GM21529 (cell line): Measurements from ENCODE around the gene CYP4A11.
"Not testable (repeated sequence)": the region's sequence is repeated elsewhere in the genome, so short reads cannot be mapped to it uniquely, and the experiment has no call there.

Experiments
- ATAC-seq: cut with Tn5 transposase; IDR thresholded peaks from one replicate; pipeline ENCODE4 v1.9.1; 2021; ENCODE audit not compliant: unreplicated experiment

The CYP4A11 gene, protein sequence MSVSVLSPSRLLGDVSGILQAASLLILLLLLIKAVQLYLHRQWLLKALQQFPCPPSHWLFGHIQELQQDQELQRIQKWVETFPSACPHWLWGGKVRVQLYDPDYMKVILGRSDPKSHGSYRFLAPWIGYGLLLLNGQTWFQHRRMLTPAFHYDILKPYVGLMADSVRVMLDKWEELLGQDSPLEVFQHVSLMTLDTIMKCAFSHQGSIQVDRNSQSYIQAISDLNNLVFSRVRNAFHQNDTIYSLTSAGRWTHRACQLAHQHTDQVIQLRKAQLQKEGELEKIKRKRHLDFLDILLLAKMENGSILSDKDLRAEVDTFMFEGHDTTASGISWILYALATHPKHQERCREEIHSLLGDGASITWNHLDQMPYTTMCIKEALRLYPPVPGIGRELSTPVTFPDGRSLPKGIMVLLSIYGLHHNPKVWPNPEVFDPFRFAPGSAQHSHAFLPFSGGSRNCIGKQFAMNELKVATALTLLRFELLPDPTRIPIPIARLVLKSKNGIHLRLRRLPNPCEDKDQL

DNA sequence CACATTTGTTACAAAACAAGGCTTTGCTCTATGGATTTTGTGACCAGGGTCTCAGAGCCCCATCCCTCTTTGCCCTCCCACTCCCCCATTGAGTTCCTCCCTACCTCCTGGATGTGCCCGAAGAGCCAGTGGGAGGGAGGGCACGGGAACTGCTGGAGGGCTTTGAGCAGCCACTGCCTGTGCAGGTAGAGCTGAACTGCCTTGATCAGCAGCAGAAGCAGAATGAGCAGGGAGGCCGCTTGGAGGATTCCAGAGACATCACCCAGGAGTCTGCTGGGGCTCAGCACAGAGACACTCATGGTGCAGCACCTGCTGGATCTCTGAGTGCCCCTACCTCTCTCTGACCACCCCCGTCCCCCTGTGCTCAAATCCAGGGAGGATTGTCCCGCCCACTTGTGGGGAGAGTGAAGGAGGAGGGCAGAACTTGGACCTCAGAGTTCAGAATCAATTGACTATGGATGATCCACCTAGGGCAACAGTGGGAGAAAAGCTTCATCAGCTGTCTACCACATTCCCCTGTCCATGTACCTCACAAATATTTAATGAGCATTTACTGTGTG is at the start of gene CYP4A11:
Gene CYP4A11 (minus strand): TSS at position 342 of the 560 bp plus-strand sequence. CDS start 43 bp downstream, at position 299.
- ATAC-seq = no peak

DNA sequence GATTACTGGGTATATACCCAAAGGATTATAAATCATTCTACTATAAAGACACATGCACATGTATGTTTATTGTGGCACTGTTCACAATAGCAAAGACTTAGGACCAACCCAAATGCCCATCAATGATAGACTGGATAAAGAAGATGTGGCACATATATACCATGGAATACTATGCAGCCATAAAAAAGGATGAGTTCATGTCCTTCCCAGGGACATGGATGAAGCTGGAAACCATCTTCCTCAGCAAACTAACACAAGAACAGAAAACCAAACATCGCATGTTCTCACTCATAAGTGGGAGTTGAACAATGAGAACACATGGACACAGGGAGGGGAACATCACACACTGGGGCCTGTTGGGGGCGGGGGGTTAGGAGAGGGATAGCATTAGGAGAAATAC is 49.3 kb upstream of the CYP4A11 start:
- not testable (repeated sequence) for ATAC-seq

DNA sequence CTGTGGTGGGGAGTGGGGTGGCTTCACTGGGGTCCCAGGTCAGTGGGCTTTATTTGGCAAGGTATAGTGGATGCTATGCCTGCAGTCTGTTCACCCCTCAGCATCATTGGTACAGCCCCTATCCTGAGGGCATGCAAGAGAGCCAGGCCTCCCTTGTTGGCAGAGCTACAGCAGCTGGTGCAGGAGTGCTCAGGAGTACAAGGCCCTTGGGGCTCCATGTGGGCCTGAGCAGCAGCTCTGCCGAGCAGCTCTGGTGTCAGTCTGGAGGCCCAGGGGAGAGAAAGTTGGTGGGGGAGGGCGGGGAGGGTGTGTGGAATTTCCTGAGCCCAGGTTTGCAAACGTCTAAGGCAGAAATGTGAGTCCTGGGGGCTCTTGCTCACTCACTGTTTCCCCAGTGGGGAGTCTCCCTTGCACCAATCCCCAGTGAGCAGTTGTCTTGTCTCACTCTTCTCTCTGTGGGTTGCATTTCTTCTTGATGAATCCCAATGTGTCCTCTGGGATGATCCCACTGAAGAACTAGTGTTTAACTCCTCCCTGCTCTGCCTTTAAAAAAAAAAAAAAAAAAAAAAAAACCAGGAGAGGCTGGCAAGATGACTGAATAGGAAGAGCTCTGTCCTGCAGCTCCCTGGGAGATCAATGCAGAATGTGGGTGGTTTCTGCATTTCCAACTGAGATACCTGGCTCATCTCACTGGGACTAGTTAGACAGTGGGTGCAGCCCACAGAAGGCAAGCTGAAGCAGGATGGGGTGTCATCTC is 42.7 kb upstream of the CYP4A11 start:
- ATAC-seq = no peak

DNA sequence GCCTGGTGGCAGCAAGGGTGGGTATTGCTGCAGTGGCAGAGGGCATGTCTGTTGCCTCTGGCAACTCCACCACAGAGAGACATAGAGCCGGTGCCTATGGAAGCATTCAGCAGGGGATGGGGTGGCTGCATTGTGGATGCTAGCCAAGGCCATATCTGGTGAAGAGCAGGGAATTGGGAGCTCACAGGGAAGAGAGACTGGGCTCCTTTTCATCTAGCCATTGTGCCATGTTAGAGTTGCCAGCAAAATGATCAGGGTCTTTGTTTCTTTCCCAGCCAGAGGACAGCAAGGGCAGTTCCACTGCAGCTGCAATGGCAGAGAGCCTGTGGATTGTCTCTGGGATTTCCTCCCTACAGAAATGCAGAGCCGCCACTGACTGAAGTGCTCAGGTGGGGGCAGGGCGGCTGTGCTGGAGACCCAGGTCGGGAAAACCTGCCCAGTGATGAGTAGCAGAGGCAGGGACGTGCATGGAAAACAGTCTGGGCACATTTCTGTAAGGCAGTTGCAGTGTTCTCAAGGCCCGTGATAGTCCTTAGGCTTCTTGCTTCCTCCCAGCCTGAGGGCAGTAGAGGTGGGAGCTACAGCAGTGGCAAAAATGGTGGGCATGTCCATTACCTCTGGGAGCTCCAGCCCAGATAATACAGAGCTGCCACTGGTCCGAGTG is 42.0 kb upstream of the CYP4A11 start:
- no peak for ATAC-seq

DNA sequence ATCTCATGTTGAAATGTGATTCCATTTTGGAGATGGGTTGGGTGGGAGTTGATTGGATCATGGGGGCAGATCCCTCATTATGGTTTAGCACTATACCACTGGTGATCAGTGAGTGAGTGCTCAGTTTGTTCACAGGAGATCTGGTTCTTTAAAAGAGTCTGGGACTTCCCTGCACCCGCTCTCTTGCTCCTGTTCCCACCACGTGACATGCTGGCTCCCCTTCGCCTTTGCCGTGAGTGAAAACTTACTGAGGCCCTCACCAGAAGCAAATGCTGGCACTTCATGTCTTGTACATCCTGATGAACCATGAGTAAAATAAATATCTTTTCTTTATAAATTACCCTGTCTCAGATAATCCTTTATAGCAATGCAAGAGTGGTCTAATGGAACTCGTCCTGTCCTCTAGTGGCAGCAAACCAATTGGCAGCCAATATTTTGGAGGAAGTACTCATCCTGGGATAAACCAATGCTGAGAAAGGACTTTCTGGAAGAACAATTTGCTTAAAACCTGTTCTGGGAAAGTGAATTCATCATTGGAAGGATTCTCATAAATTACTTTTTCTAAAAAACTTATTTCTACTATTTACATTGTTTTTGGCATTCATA is 27.8 kb upstream of the CYP4A11 start:
- ATAC-seq = no peak

DNA sequence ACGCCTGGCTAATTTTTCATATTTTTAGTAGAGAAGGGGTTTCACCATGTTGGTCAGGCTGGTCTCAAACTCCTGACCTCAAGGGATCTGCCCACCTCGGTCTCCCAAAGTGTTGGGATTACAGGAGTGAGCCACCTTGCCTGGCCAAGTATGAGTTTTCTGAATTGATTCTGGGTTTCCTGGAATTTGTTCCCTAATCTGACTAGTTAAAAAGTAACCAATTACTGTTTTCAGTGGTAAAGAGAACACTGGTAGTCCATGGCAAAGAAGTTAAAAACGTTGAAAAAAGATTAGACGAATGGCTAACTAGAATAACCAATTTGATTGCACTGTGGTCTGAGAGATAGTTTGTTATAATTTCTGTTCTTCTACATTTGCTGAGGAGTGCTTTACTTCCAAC is 21.0 kb upstream of the CYP4A11 start:
- not testable (repeated sequence) for ATAC-seq

DNA sequence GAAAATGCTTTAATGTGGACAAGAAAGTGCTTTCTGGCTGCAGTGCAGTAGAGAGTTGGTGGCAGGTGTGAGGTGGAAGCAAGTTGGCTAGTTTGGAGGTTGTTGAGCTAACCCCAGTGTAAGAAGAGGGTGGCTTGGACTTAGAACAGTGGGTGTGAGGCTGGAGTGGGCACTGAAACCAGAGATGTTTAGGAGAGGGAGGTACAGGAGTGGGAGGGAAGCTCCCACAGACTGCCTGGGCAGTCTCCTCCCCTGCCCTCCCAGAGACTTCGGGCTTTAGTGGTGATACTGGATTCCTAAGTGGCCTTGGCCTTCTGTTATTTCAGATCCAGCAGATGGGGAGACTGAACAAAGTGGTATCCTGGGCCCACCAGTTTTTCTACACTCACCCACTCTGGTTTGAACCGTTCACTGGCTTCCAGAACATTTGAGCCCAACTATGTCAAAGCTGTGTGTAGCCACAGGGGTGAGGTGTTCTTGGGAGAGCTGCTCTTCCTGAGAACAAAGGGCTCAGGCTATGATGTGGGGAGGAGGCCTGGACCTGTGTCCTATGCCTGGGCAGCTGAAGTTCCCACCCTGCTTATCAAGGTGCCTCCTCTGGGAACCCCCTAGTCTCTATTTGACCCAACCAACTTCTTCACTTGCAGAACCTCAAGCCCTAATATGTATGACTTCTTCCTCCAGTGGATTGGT is 19.9 kb upstream of the CYP4A11 start:
- no peak for ATAC-seq

DNA sequence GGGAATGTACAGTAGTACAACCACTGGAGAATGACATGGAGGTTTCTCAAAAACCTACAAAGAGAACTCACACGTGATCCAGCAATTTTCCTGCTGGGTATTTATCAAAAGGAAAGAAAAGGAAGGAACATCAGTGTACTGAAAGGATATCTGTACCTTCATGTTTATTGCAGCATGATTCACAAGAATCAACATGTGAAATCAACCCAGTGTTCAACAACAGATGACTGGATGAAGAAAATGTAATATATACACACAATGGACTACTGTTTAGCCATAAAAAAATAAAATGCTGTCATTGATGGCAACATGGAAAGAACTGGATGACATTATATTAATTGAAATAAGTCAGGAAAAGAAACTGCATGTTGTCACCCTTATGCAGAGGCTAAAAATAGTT is 19.0 kb upstream of the CYP4A11 start:
- ATAC-seq = no peak

DNA sequence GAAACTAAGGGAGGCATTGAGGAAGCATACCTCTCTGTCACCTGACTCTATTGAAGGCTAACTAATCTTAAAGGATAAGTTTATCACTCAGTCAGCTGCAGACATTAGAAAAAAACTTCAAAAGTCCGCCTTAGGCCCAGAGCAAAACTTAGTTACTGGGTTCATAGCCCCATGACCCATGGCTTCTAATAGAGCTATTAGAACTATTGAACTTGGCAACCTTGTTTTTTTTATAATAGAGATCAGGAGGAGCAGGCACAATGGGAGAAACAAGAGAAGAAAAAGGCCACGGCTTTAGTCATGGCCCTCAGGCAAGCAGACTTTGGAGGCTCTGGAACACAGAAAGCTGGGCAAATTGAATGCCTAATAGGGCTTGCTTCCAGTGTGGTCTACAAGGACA is 13.8 kb upstream of the CYP4A11 start:
- not testable (repeated sequence) for ATAC-seq

DNA sequence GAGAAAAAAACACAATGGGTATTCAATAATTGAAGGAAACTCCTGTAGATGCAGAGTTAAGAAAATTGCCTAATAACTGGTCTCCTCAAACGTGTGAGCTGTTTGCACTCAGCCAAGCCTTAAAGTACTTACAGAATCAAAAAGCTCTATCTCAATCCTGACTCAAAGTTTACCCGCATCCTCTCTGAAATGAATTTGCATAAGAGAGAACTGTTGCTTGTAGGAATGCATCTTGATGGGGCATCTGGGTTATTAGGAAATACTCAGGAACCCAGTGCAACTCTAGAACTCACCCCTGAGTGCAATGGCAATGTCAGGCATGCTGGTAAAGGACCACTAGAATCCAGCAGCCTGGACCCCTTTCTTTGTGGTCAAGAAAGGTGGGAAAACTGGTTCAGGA is 12.6 kb upstream of the CYP4A11 start:
- ATAC-seq = not testable (repeated sequence)

DNA sequence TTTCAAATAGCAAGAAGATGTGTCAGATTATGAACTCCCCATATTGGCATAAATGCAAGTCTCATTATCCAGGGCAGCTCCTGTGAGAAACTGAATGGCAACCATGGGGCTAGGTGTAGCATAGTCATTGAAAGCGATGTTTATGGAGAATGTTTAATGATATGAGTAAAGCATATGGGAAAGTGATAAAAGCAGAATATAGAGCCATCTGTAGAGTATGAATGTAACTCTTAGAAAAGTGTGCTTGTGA is 8.1 kb upstream of the CYP4A11 start:
- not testable (repeated sequence) for ATAC-seq

DNA sequence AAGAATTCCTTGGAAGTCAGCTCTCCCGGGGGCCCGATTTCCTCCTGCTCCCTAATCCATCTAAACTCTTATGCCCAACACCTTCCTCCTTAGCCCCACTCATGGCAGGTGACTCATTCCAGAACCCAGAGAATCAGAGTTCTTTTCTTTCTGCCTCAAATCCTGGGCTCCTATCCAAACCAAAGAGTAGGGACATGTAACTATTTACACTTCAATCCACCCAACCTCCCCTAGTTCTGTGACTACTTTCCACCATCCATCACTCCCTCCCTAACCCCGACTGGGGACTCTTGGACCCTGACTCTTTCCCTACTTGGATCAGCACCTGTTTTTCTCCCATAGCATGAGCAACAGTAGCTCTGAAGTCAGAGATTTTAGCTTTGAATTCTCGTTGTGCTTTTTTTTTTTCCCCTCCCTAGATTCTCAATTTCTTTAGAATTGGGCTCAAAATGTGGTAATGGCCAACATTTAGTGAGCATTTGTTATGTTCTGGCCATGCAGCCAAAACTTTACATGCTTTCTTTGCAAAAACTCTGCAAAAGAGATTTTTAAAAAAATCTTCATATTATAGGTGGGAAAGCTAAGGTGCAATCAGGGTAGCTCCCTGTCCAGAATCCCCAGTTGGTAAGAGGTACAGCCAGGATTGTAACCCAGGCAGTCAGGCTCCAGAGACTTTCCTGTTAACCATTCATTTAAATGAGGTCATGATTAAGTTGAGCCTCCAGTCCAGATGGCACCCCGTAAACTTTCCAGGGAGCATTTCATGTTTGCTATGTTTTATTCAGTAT is 7.5 kb upstream of the CYP4A11 start:
- ATAC-seq = no peak

DNA sequence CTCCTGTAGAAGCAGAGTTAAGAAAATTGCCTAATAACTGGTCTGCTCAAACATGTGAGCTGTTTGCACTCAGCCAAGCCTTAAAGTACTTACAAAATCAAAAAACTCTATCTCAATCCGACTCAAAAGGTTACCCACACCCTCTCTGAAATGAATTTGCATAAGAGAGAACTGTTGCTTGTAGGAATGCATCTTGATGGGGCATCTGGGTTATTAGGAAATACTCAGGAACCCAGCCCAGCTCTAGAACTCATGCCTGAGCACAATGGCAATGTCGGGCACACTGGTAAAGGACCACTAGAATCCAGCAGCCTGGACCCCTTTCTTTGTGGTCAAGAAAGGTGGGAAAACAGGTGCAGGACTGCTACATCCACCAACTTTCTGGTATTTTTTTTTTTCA is 6.4 kb upstream of the CYP4A11 start:
- ATAC-seq = not testable (repeated sequence)

DNA sequence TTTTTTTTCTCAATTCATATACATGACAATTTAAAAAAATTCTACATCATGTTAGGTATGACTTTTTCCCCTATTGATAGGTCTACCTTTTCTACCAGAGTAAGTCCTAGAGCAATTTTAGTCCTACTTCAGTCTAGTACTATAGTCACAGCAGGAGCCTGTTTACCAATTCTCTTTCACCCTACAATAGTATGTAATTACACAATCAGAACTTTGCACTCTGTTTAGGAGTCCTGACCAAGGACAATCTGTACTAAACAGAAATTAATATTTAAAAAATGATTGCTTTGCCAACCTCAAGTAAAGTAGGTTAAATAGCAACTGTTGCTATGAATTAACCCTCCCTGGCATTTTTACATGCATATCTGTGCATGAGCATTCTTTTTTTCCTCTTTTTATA is 810 bp upstream of the CYP4A11 start:
- ATAC-seq = no peak

DNA sequence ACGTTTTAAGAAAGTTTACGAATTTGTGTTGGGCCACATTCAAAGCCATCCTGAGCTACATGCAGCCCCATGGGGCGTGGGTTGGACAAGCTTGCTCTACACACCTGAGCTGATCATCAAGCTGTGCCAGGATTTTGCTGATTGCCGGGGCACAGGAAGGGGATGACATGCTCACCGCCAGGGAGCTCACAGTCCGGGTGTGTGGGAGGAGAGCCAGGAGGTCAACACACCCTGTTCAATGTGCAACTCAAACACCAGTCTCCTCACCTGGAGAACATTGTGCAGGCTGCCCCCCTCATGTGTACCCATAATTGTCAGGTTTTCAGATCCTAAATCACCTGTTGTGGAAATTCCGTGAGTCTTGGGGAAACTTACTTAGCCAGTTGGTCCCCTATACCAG is 969 bp downstream of the CYP4A11 start:
- ATAC-seq = no peak

DNA sequence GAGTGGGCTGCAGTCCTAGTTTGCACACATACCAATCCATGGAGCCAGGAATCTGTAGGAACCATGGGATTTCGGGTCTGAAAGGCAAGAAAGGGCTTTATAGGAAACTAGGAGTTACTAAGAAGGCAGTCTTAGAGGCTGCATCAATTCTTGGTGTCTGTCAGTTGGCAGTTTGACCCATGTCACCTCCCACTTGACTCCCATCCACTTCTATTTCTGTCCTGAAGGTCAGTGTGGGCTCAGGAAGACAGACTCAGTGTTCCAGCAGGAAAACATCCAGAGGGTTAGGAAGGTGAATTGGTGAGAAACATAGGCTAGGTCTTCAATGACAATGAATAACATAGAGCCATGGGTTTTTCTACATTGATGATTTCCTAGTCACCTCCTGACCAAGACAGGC is 4.0 kb downstream of the CYP4A11 start:
- no peak for ATAC-seq

DNA sequence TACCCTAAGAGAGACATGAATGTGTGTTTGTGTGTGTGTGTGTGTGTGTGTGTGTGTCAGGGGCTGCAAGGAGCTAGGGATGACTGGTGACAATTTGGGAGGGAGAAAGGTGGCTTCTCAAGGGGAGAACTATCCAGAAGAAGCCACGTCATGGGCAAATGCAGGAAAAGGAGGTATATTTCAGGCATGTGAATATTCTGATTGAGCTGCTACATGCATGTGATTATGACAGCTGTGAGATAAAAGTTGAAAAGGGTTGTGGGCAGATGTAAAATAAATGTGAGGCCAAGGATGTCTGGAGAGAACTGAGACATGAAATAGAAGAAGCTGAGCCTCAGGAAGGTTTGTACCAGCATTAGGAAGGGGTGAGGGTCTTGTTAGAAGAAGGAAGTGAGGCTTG is 4.5 kb downstream of the CYP4A11 start:
- ATAC-seq = no peak

DNA sequence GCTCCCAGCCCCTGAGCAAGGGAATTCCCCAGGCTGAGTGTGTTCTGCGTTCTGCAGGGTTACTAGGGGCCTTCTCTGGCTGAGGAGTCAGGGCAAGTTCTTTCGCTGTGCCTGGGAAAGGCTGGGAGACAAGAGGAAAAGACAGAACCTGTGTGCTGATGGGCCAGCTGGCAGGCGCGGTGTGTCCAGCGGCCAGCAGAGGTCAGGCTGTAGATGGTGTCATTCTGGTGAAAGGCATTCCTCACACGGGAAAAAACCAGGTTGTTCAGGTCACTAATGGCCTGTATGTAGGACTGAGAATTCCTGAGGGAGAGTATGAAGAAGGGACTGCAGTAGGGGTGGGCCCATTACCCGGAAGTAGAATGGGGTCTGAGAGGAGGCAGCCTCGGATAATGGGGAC is 6.4 kb downstream of the CYP4A11 start:
- ATAC-seq = not testable (repeated sequence)

DNA sequence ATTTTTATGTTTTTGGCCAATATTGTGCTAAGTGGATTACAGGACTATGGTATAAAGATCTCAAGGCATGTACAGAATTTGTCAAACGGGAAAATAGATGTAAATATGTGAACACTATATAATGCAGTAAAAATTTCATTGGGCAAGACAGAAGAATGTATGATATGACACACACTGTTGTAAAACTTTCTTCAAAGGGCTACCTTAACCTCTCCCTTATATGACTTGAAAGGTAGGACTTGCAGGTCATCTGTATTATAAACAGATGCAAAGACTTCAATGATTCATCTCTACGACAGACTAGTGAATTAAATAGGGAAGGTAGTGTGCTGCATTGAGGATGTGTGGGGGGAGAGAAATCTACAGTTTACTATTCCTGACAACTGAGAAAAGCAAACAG is 9.3 kb downstream of the CYP4A11 start:
- ATAC-seq = not testable (repeated sequence)

DNA sequence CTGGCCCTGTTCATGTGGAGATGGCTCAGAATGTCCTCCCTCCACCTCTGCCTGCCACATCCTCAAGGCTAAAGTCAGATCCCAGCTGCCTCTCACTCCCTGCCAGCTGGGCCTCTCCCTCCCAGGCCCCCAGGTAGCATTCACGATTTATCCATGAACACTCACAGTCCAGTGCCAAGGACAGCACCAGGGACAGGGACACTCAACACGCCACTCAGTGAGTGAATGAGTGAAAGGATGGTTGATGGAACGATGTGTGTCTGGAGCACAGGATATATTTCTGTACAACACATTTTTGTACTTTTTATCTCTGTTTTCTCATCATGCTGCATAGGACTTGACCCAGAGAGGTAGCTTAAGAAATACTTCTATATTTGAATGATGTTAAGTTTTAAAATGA is 10.1 kb downstream of the CYP4A11 start:
- no peak for ATAC-seq
